ENCODE measurements around the gene CPSF4. TPM values are rescaled to one million over a fixed set of nuclear protein-coding genes. Genes with fewer than 3 reads are reported as not detected.

Gene CPSF4
- total RNA-seq, 4 donors from 2014 or later = 34.3 to 77.9 (median 50.1) TPM

GRCh38 chr7:99403764-99404163, 35.0 kb upstream of the CPSF4 start:
- H3K36me3 ChIP-seq = peaks cover 0 to 63% (median 3%) of the 10 kb centered on the region in 3 donors
- no peaks in the 10 kb centered on the region for H3K27me3 ChIP-seq
- no peak for DNase-seq (ENCODE audit: low spot score in 2 of 2)
- 71 to 85% methylated on average over 5 of the region's 5 CpGs for WGBS, 2 donors
- H3K4me3 ChIP-seq = no peak overlapping the region
- H3K9me3 ChIP-seq = no peaks in the 10 kb centered on the region
- peaks cover 0 to 64% (median 29%) of the 10 kb centered on the region in 4 donors for H3K4me1 ChIP-seq
- TF ChIP-seq CTCF (IDR thresholded peaks at IDR 0.05) = no peak
- no peak for TF ChIP-seq EP300 (IDR thresholded peaks at IDR 0.05)
- no peak for TF ChIP-seq POLR2A (IDR thresholded peaks at IDR 0.05)
- H3K27ac ChIP-seq = peak overlapping the region in 2 of 4 donors; percentile 16 to 48

GRCh38 chr7:99404235-99404976, 34.3 kb upstream of the CPSF4 start:
- WGBS, 2 donors = 75 to 77% methylated on average over 17 to 18 of the region's 18 CpGs
- DNase-seq (ENCODE audit: low spot score in 2 of 2) = no peak
- H3K36me3 ChIP-seq = peaks cover 0 to 56% (median 3%) of the 10 kb centered on the region in 3 donors

DNA sequence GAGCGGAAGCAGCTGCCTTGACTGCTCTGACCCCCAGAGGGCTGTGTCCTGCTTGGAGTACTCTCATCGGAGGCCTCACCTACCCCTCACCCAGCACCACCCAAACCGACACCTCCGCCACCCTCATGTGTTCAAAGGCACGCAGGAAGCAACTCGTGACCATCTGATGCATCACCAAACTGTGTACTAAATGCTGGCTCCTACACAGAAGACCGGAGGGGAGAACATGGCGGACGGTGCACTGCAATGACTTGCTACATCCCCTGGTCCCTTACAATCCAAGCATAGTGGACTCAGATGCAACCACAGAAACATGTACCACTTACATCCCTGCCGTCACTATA, 33.8 kb upstream of the CPSF4 start:
- Histone ChIP-seq H3K4me3 (no peak overlapping the region), H3K27me3 (no peaks in the 10 kb centered on the region), H3K36me3 (peaks cover 0 to 51% (median 3%) of the 10 kb centered on the region in 3 donors), H3K27ac (peak overlapping the region in 1 of 4 donors; percentile 48), H3K9me3 (no peaks in the 10 kb centered on the region), H3K4me1 (peaks cover 0 to 60% (median 33%) of the 10 kb centered on the region in 4 donors)
- TF ChIP-seq EP300 (IDR thresholded peaks at IDR 0.05) (no peak), CTCF (IDR thresholded peaks at IDR 0.05) (no peak), POLR2A (IDR thresholded peaks at IDR 0.05) (no peak)
- WGBS, 2 donors = 87 to 90% methylated on average over 10 of the region's 10 CpGs
- no peak for DNase-seq (ENCODE audit: low spot score in 2 of 2)

More at GRCh38 chr7:99404235-99404976, 34.3 kb upstream of the CPSF4 start:
- Histone ChIP-seq H3K4me1 (peaks cover 0 to 59% (median 29%) of the 10 kb centered on the region in 4 donors), H3K27me3 (no peaks in the 10 kb centered on the region), H3K9me3 (no peaks in the 10 kb centered on the region), H3K4me3 (no peak overlapping the region), H3K27ac (peak overlapping the region in 2 of 4 donors; percentile 16 to 48)
- no peak for TF ChIP-seq EP300 (IDR thresholded peaks at IDR 0.05)

DNA sequence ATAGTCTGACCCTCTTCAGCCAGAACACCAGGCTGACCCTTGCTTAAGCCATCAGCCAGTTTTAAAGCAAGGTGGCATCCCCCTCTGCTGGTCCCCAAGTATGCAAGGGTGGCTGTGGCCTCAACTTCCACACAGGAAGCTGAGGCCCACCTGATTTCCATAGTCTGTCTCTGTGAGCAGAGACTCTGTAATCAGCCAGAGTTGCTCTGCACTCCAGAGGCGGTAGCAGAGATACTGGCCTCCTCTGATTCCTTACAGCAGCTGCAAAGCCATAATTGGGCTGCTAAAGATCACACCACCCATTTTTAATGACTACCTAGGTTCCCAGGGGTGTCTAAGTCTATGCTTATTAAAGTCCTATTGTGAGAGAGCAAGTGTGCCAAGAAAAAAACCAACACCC, 32.2 kb upstream of the CPSF4 start:
- no peaks in the 10 kb centered on the region for H3K9me3 ChIP-seq
- no peak for DNase-seq (ENCODE audit: low spot score in 2 of 2)
- peak overlapping the region in 2 of 4 donors; percentile 95 to 96 for H3K27ac ChIP-seq
- H3K4me1 ChIP-seq = peaks cover 0 to 66% (median 39%) of the 10 kb centered on the region in 4 donors
- peaks cover 0 to 49% (median 5%) of the 10 kb centered on the region in 3 donors for H3K36me3 ChIP-seq
- 50 to 82% methylated on average over 1 of the region's 1 CpG for WGBS, 2 donors
- TF ChIP-seq CTCF (IDR thresholded peaks at IDR 0.05) (no peak), POLR2A (IDR thresholded peaks at IDR 0.05) (no peak), EP300 (IDR thresholded peaks at IDR 0.05) (no peak)
- no peaks in the 10 kb centered on the region for H3K27me3 ChIP-seq
- H3K4me3 ChIP-seq = no peak overlapping the region

DNA sequence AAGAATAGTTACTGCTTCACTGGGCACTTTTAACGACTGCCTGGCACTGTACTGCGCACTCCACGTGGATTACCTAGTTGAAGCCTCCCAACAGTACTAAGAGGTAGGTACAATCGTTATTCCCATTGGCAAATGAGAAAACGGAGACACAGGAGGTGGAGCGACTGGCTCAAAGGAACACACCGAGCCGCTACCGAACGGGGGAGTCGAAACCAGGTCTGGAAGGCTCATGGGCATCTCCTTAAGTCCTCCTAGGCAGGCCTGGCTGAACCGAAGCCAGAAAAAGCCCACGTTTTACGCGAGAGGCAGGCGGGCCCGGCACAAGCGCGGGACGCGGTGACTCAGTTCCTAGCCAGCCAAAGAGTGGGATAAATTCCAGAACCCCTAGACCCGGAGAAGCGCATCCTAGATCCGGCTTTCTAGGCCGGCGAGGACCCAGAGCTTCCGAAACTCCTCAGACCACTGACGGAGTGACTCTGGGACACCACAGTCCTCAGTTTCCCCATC, 30.8 kb upstream of the CPSF4 start:
- TF ChIP-seq EP300 (IDR thresholded peaks at IDR 0.05) (no peak), CTCF (IDR thresholded peaks at IDR 0.05) (no peak), POLR2A (IDR thresholded peaks at IDR 0.05) (no peak)
- Histone ChIP-seq H3K27me3 (no peaks in the 10 kb centered on the region), H3K27ac (peak overlapping the region; percentile 95 to 98 (median 96)), H3K36me3 (peaks cover 0 to 49% (median 11%) of the 10 kb centered on the region in 3 donors), H3K4me3 (peak overlapping the region; percentile 74 to 100 (median 95)), H3K9me3 (no peaks in the 10 kb centered on the region), H3K4me1 (peaks cover 0 to 66% (median 39%) of the 10 kb centered on the region in 4 donors)
- WGBS, 2 donors = 1% methylated on average over 21 to 23 of the region's 28 CpGs
- DNase-seq (ENCODE audit: low spot score in 2 of 2) = peak in 1 of 2 donors; percentile 39

All from tibial nerve (tissue), 4 donors.